ENCODE data around the gene SLC25A43.
A peak's percentile ranks its signal among the peaks of the same experiment; 100 is the strongest.
"Not testable (repeated sequence)": the region's sequence is repeated elsewhere in the genome, so short reads cannot be mapped to it uniquely, and the experiment has no call there.

Gene SLC25A43

GRCh38 chrX:119398974-119399771 lies at the start of gene SLC25A43:
TSS of gene SLC25A43 (plus strand) at chrX:119399336. CDS start at chrX:119399404, 68 bp downstream.
- DNase-seq = peak in 18 of 56 donors; percentile 1 to 37 (median 11)

DNA sequence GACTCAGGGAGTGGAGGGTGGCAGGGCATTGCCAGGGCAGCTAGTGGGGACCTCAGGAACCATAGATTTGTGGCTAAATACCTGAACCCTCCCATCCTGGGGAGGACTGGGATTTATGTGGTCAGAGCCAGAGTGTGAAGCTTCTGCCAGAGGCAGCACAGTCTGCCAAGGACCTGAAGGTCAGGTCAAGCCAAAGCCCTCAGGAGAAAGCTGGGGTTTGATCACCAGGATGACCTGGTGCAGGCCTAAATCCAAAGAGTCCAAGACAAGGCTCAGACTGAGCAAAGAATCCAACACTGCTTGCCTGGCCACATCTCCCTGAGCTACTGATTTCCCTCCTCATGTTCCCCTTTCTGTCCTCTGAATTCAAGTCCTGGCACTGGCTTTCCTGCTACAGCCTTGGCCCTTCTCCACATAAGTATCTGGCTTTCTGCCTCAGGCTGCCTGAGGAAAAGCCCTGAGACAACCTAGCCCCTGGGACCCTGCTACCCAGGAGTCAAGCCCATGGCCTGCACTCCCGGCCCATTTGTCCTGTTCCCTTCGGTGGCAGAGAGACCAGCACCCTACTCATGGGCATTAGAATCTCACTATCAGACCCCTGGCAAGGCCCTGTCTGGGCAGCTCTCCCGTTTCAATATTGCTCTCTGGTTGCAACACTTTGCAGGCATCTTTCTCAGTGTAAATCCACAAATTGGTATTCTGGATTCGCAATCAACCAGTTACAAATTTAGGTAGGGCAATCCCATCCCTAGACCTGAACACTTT lies 39.3 kb upstream of the SLC25A43 start:
- no peak for DNase-seq

GRCh38 chrX:119361451-119361850 lies 37.7 kb upstream of the SLC25A43 start:
- DNase-seq = not testable (repeated sequence)

DNA sequence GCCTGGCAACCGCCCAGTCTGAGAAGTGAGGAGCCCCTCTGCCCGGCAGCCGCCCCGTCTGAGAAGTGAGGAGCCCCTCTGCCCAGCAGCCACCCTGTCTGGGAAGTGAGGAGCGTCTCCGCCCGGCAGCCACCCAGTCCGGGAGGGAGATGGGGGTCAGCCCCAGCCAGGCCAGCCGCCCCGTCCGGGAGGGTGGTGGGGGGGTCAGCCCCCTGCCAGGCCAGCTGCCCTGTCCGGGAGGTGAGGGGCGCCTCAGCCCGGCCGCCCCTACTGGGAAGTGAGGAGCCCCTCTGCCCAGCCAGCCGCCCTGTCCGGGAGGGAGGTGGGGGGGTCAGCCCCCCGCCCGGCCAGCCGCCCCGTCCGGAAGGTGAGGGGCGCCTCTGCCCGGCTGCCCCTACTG lies 37.1 kb upstream of the SLC25A43 start:
- not testable (repeated sequence) for DNase-seq

GRCh38 chrX:119363391-119363790 lies 35.7 kb upstream of the SLC25A43 start:
- DNase-seq = no peak

DNA sequence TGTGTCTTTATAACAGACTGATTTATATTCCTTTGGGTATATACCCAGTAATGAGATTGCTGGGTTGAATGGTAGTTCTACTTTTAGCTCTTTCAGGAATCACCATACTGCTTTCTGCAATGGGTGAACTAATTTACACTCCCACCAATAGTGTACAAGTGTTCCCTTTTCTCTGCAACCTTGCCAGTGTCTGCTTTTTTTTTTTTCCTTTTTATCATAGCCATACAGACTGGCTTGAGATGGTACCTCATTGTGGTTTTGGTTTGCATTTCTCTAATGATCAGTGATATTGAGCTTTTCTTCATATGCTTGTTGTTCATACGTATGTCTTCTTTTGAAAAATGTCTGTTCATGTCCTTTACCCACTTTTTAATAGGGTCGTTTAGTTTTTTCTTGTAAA lies 27.3 kb upstream of the SLC25A43 start:
- not testable (repeated sequence) for DNase-seq

DNA sequence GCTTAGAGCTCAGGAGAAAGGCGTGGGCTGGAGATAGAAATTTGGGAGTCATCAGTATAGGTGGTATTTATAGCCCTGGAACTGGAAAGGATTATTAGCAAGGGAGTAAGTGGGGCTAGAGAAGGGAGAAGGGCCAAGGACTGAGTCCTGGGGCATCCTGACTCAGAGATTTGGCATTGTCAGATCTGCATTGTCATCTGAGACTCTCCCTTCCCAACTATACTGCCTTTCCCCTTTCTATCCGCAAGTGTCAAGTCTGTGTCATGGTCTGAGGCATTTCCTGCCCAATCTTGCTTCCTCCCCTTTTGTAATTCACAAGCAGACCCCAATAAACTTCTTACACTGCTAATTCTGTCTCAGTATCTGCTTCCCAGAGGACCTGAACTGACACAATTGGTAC lies 24.4 kb upstream of the SLC25A43 start:
- DNase-seq = no peak

- no peak for DNase-seq
These were observed 23.6 kb upstream of the SLC25A43 start for GRCh38 chrX:119375561-119375960.

DNA sequence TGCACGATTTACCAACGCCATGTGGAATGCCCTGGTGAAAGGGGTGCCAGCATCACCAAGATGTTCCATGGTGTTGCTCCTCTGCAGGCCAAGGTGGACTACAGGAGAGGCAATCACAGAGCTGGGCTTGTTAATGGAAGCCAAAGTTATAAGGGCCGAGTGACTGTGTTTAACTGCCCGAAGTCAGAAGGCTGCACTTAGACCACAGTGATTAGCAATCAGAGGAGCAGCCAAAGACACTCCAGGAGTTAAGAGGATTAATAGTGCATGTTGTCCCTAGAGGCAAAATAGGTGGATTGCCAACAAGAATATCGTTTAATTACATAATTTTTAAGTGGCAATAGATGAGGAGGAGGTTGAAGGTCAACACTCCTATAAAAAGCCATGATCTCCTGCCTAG lies 22.8 kb upstream of the SLC25A43 start:
- no peak for DNase-seq

DNA sequence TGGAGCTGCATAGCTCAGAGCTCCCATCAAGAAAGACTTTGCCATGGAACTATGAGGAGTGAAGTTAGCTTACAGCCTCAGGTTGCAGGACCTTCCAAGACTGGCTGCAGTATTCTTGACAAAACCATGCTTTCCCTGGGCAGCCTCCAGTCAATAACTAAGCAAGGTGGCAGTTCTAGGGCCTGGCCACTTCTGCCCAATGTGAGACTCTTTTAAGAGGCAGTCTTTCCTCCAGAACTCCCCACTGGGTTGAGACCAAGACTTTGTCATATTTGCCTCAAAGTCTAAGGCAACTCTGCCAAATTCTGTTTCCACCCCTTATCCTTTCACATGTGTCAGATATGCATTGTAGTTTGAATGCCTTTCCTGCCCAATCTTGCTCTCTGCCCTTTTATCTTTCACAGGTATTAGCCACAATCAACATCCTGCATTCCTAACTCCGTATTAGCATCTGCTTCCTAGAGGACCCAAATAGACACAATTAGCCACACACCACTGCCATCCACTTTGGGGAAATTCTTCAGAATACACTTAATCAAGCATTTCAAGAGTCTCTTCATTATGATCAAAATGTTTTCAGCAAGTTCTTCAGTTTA lies 17.7 kb upstream of the SLC25A43 start:
- no peak for DNase-seq

GRCh38 chrX:119382606-119383005 lies 16.5 kb upstream of the SLC25A43 start:
- no peak for DNase-seq

- not testable (repeated sequence) for DNase-seq
These were observed 12.5 kb upstream of the SLC25A43 start for GRCh38 chrX:119386685-119387084.

GRCh38 chrX:119387426-119387825 lies 11.7 kb upstream of the SLC25A43 start:
- not testable (repeated sequence) for DNase-seq

DNA sequence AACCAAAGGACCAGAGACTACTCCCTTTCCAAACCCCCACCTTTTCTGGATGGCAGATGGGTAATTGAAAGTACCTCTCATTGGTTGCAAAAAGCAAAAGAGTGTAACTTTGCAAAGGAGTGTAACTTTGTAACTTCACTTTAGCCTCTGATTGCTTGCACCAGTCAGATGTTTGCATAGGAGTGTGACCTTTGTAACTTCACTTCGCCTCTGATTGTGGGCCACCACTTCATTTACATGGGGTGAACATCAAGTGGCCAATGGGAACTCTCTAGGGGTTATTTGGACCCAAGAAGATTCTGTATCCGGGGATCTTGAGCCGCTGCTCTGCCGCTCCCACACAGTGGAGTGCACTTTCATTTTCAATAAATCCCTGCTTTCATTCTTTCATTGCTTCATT lies 9.9 kb upstream of the SLC25A43 start:
- no peak for DNase-seq

DNA sequence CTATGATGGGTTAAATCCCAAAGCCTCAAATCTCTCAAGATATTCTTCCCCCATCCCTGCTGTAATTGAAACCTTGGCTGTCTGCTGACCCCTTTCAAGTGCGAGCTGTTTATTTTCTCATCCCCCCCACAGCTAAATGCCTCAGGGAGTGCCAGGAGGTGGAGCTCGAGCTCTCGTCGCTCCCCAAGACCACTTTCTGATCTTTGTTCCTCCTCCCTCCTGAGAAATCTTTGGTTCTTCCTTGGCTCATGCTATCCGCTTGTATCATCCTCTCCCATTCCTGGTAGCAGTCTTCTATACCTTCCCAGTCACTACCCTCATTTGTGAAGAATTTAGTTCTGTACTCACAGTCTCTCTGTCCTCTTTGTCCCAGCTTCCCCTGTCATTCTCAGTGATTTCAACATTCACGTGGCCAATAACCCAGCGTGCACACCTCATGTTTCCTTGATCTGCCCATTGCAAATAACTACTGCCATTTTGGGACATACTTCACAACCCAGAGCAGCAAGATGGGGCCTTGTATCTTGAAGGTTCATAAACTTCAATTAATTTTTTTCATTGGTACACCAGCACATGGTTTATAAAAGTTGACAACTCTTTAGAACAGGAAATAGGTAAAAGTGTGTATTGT lies 9.2 kb upstream of the SLC25A43 start:
- DNase-seq = no peak

DNA sequence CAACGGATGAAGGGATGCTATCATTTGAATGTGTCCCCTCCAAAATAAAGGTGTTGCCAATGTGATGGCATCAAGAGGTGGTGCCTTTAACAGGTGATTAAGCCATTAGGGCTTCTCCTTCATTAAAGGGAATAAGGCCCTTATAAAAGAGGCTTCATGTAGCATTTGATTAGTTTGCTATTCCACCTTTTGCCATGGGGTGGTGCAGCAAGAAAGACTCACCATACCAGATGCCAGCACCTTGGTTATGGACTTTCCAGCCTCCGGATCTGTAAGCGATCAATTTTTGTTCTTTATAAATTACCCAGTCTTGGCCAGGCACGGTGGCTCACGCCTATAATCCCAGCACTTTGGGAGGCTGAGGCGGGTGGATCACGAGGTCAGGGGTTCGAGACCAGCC lies 7.9 kb upstream of the SLC25A43 start:
- no peak for DNase-seq

DNA sequence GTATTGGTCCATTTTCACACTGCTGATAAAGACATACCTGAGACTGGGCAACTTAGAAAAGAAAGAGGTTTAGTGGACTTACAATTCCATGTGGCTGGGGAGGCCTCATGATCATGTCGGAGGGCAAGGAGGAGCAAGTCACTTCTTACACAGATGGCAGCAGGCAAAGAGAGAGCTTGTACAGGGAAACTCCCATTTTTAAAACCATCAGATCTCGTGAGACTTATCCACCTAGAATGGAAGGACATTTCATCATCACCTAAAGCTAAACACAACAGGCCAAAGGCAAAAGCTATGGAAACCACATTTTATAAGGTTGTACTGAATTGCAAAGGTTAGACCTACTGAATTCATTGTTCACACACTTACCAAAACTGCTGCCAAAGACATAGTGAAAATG lies 6.0 kb upstream of the SLC25A43 start:
- DNase-seq = no peak

DNA sequence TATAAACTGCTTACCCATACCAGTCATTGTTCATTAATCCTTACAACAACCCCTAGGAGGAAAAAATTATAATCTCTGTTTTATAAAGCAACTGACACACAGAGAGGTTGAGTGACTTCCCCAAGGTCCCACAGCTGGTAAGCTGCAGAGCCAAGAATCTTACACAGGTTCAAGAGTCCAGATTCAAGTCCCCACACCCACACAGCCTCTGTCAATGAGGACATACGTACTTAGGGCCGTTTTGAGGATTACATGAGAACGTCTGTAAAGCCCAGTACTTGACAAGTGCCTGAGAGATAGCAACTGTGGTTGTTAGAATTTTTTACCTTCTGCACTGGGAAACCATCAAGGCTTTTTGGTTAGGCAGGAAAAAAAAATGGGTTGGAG lies 556 bp upstream of the SLC25A43 start:
- DNase-seq = no peak

DNA sequence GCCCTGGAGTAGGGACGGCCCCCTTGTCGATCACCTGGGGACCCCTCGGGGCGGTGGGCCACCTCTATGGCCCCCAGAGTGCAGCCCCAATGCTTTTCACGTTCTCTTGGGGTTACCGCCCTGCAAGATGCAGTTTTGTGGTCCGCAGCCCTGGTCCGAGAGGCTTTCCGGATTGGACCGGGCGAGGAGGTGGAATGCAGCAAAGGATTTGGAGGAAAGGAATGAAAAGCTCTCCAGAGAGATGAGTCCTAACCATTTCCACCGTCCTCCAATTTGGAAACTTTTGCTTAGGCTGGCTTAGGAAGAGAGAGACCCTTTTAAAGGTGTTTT lies 601 bp downstream of the SLC25A43 start:
- peak in 1 of 56 donors; percentile 0 for DNase-seq

DNA sequence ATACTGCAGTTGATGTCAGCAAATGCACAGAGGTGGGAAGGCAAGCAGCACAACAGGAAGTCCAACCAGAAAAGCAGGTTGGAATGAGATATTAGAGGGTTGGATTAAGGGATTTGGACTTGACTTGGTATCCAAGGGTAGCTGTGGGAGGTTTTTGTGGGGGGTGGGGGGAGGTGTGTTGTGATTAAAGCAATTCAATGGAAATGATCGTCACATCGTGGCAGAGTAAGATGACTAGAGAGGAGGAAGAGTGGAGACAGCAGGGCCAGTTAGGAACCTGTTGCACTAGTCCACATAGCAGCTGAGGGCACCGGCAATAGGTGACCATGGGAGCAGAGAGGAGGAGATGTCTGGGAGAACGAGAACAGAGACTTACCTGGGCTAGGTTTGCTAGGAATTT lies 2.4 kb downstream of the SLC25A43 start:
- DNase-seq = no peak

GRCh38 chrX:119402588-119402987 lies 3.5 kb downstream of the SLC25A43 start:
- no peak for DNase-seq

DNA sequence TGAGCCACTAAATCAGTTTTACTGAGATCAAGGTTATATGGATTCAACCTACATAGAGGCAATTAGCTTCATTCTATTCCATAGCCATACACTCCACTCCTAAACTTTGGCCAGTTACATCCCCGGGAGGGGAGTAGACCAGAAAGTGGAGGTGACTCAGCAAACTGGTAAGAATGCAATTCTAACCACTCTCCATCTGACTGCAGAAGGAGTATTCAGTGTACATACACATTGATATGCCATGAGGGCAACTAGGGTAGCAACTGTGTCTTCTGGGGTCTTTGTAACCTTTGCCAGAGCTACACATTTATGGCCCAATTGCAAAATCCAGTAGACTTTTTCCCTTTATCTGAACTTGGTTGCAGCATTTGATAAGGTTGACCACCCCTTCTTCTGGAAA lies 7.6 kb downstream of the SLC25A43 start:
- DNase-seq = no peak

Data from amygdala (tissue), 56 donors.